GM10266 (cell line): ENCODE data around the gene SPINK13.
"Not testable (repeated sequence)": the region's sequence is repeated elsewhere in the genome, so short reads cannot be mapped to it uniquely, and the experiment has no call there.

Experiments used
- DNase-seq: peaks from one replicate; pipeline ENCODE4 v3.0.0; 2012; ENCODE audit errors: extremely low spot score
- TF ChIP-seq, protein P1 (sequence below): IDR thresholded peaks from 2 replicates; pipeline ENCODE4 v1.5.1; 2012; ENCODE audit warnings: mild to moderate bottlenecking, low read depth; ENCODE audit not compliant: control insufficient read depth, insufficient read depth; ENCODE audit errors: missing control alignments

The SPINK13 gene

DNA sequence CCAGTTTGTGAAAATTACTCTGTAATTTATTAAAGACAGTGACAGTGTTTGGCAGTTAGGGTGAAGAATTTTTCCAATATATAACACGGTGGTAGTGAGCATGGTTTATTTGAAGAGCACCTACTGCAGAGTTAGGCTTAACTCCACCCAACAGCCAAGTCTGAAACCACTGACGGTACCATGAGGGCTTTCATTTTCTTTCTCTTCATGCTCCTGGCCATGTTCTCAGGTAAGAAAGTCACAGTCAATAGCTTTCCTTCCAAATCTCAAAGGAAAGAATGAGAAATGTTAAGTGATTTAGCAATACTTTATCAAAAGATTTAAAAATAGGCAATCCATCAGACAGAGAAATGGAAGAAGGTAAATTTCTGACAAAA, 30.2 kb upstream of the SPINK13 start, which contains the start of gene MARCOL:
TSS of gene MARCOL (plus strand) at position 108 of the 377 bp plus-strand sequence. CDS start at position 181, 73 bp downstream.
- TF ChIP-seq, protein P1, sequence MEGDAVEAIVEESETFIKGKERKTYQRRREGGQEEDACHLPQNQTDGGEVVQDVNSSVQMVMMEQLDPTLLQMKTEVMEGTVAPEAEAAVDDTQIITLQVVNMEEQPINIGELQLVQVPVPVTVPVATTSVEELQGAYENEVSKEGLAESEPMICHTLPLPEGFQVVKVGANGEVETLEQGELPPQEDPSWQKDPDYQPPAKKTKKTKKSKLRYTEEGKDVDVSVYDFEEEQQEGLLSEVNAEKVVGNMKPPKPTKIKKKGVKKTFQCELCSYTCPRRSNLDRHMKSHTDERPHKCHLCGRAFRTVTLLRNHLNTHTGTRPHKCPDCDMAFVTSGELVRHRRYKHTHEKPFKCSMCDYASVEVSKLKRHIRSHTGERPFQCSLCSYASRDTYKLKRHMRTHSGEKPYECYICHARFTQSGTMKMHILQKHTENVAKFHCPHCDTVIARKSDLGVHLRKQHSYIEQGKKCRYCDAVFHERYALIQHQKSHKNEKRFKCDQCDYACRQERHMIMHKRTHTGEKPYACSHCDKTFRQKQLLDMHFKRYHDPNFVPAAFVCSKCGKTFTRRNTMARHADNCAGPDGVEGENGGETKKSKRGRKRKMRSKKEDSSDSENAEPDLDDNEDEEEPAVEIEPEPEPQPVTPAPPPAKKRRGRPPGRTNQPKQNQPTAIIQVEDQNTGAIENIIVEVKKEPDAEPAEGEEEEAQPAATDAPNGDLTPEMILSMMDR, result no peak
- DNase-seq, result no peak

DNA sequence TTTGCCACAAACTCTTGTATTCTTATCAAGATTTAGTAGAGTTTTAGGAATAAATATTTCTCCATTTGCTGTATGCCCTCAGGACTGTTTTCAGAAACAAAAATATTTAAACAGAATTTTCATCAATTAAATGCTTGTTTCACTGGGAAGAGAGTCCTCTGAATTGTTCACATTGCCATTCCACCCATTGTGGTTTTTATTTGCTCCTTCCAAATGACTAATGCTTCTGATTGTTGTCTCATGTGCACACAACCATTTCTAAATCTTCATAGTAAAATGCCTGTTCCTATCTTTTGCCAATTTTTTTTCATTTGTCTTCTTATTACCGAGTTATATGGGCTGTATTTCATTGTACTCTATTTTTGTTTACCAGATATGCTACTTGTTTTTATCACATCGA, 19.7 kb upstream of the SPINK13 start:
- TF ChIP-seq, protein P1, result no peak

DNA sequence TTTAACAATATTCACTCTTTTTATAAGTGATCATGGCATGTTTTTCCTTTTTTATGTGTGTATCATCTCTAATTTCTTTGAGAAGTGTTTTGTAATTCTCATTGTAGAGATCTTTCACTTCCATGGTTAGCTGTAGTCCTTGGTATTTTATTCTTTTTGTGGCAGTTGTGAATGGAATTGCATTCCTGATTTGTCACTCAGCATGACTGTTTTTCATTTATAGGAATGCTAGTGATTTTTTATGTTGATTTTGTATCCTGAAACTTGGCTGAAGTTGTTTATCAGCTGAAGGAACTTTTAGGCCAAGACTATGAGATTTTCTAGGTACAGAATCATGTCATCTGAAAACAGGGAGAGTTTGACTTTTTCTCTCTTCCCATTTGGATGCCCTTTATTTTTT, 13.1 kb upstream of the SPINK13 start:
- TF ChIP-seq, protein P1, result no peak

More for the DNA sequence above, 19.7 kb upstream of the SPINK13 start:
- no peak for DNase-seq

DNA sequence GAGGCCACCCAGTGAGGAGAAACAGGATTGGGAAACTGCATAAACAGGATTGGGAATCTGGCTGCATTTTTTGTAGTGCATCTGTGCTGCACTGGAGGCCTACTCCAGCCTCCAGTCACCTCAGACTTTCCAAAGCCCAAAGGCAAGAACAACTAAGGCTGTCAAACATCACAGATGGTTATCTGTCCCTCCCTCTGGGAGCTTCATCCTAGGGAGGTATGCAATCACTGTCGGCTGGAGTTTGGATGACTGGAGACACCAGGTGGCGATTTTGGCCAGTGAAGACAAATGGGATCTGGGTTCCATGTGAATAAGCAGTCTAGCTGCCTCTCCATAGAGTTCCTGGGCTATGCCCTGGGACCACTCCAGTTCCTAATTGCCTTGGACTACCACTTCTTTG, 9.3 kb upstream of the SPINK13 start:
- TF ChIP-seq, protein P1, result no peak
- DNase-seq, result no peak

More for the DNA sequence above, 13.1 kb upstream of the SPINK13 start:
- DNase-seq, result no peak

DNA sequence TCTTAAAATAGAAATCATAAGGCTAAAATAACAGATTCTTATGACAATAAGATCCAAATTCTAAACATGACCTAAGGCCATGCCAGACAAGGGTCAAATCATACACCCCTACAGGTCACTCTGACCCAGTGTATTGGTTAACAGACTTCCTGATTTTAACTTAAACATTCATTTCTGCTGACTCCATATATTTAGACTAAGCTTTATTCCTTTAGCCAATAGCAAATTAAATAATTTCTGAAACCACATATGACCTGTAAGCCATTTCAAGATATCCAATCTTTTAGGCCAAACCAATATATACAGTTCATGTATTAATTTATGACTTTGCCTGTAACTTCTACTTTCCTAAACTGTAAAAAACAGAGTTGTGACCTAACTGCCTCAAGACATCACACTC, 7.4 kb upstream of the SPINK13 start:
- TF ChIP-seq, protein P1, result no peak
- no peak for DNase-seq

DNA sequence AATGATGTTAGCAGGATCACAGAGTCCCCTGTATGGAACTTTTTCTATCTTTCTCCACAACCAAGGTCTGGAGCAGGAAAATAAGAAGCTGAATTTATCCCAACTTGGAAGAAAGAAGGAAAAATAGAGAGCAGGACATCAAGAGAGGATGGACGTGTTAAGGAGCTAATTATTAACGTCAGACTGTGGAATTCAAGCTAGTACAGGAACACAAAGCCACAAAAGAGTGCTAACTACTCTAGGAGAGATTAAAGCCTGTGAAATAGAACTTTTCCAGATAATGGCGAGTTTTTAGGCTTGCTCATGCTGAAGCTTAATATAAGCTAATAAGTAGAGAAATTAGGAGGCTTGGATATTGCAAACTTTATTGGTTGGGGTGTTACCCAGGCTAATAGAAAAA, 632 bp upstream of the SPINK13 start:
- TF ChIP-seq, protein P1, result no peak
- DNase-seq, result no peak

DNA sequence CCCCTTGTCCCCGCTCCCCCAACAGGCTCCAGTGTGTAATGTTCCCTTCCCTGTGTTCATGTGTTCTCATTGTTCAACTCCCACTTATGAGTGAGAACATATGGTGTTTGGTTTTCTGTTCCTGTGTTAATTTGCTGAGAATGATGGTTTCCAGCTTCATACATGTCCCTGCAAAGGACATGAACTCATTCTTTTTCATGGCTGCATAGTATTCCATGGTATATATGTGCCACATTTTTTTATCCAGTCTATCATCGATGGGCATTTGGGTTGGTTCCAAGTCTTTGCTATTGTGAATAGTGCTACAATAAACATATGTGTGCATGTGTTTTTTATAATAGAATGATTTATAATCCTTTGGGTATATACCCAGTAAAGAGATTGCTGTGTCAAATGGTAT, 6.5 kb downstream of the SPINK13 start:
- not testable (repeated sequence) for DNase-seq

DNA sequence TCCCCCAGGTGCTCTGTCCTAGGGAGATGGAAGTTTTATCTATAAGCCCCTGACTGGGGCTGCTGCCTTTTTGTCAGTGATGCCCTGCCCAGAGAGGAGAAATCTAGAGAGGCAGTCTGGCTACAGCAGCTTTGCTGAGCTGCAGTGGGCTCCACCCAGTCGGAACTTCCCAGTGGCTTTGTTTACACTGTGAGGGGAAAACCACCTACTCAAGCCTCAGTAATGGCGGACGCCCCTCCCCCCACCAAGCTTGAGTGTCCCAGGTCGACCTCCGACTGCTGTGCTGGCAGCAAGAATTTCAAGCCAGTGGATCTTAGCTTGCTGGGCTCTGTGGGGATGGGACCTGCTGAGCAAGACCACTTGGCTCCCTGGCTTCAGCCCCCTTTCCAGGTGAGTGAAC, 12.3 kb downstream of the SPINK13 start:
- DNase-seq, result not testable (repeated sequence)

DNA sequence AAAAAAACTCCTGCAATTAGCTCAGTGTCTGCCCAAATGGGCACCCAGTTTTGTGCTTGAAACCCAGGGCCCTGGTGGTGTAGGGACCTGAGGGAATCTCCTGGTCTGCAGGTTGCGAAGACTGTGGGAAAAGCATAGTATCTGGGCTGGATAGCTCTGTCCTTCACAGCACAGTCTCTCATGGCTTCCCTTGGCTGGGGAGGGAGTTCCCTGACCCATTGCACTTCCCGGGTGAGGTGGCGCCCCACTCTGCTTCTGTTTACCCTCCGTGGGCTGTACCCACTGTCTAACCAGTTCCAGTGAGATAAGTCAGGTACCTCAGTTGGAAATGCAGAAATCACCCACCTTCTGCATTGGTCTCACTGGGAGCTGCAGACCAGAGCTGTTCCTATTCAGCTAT, 12.7 kb downstream of the SPINK13 start:
- not testable (repeated sequence) for DNase-seq
